Osteoblast (primary cell): ENCODE results near the gene CLIC5. TPM values are rescaled to one million over a fixed set of nuclear protein-coding genes. Genes with fewer than 3 reads are reported as not detected.

Source experiments
- DNase-seq: peaks from one replicate; pipeline ENCODE4 v3.0.0; 2011; ENCODE audit warnings: low spot score, mixed read lengths; ENCODE audit not compliant: insufficient read length; ENCODE audit errors: missing footprints
- H2AFZ ChIP-seq: 2 replicates; pipeline ENCODE4 v1.6.0; 2011; ENCODE audit warnings: mild to moderate bottlenecking, low read length
- H3K27ac ChIP-seq: 2 replicates; pipeline ENCODE4 v1.5.1; 2011; ENCODE audit warnings: mild to moderate bottlenecking, low read depth, low read length, moderate library complexity
- H3K27me3 ChIP-seq: 2 replicates; pipeline ENCODE4 v1.6.0; 2012; ENCODE audit warnings: mild to moderate bottlenecking, control low read depth, inconsistent platforms, low read length, moderate library complexity; ENCODE audit not compliant: insufficient read depth
- H3K36me3 ChIP-seq: 2 replicates; pipeline ENCODE4 v1.5.1; 2011; ENCODE audit warnings: mild to moderate bottlenecking, low read length, control low read depth, moderate library complexity; ENCODE audit not compliant: insufficient read depth
- H3K4me1 ChIP-seq: 2 replicates; pipeline ENCODE4 v1.5.1; 2011; ENCODE audit warnings: mild to moderate bottlenecking, low read length, control low read depth, moderate library complexity; ENCODE audit not compliant: insufficient read depth
- H3K4me2 ChIP-seq: 2 replicates; pipeline ENCODE4 v1.6.0; 2011; ENCODE audit warnings: mild to moderate bottlenecking, low read length; ENCODE audit not compliant: insufficient read depth
- H3K4me3 ChIP-seq: fragments of 200-600 bp; sonication (generic); 3 replicates; pipeline ENCODE4 v1.5.1; 2012; ENCODE audit warnings: mild to moderate bottlenecking, low read length, inconsistent platforms; ENCODE audit not compliant: insufficient read depth
- H3K79me2 ChIP-seq: 2 replicates; pipeline ENCODE4 v1.6.0; 2012; ENCODE audit warnings: mild to moderate bottlenecking, low read length, control low read depth, inconsistent platforms; ENCODE audit not compliant: insufficient read depth
- H3K9me3 ChIP-seq: 2 replicates; pipeline ENCODE4 v1.5.1; 2011; ENCODE audit warnings: low read depth, low read length, control low read depth
- H4K20me1 ChIP-seq: 2 replicates; pipeline ENCODE4 v1.6.0; 2012; ENCODE audit warnings: mild to moderate bottlenecking, low read length, control low read depth; ENCODE audit not compliant: insufficient read depth
- CTCF ChIP-seq: IDR thresholded peaks from 2 replicates; pipeline ENCODE4 v1.5.1; 2011; ENCODE audit warnings: mild to moderate bottlenecking, low read depth, low read length, moderate library complexity; ENCODE audit errors: extremely low read depth
- total RNA-seq: library from RNA; depleted of rRNA; stranded (reverse); fragments of >200 nt; gene quantifications from 2 replicates; pipeline ENCODE4 v1.2.3, GENCODE V29; 2012

CLIC5 gene
- total RNA-seq, 1 donor, result not detected

DNA sequence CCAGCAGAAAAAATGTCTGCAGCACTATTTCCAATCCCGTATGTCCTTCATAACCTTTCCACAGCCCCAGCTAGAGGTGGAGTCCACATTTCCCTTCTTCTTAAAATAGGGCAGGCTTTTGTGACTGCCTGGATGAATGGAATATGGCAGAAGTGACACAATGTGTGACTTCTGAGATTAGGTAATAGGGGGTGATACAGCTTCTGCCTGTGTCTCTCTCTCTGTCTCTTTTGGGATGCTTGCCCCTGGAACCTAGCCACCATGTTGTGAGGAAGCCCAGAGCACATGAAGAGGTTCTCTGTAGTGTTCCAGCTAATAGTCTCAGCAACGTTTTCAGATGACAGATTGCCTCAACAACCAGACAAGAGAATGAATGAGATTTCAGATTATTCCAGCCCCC is 51.4 kb downstream of the CLIC5 start:
- TF ChIP-seq CTCF, result no peak
- H3K36me3 ChIP-seq, result no peaks in the 10 kb centered on the region
- H4K20me1 ChIP-seq, result no peaks in the 10 kb centered on the region
- no peaks in the 10 kb centered on the region for H3K79me2 ChIP-seq
- peaks cover 9% of the 10 kb centered on the region for H3K4me1 ChIP-seq
- no peak for DNase-seq
- no peaks in the 10 kb centered on the region for H3K9me3 ChIP-seq
- no peaks in the 10 kb centered on the region for H3K27me3 ChIP-seq
- H3K4me3 ChIP-seq, result no peak overlapping the region
- H3K4me2 ChIP-seq, result no peak overlapping the region
- no peak overlapping the region for H2AFZ ChIP-seq
- no peak overlapping the region for H3K27ac ChIP-seq

DNA sequence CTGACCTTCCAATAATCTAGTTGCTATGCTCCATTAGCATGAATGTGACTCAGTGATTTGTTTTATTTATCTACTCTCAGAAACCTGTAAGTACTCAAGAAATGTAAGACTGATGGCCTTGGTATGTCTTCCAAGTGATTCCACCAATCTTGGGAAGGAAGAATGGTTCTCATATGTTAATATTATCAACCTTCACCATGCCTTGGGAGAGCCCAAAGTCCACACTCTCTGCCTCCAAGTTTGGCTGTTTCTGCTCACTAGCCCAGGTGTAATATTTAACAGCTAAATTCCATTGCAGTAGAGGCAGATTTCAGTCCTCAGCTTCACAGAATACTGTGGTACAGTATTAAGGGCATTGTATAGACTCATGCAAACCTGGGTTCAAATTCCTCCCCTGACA is 51.8 kb downstream of the CLIC5 start:
- Histone ChIP-seq H3K27ac (no peak overlapping the region), H3K36me3 (no peaks in the 10 kb centered on the region), H3K27me3 (no peaks in the 10 kb centered on the region), H3K4me3 (no peak overlapping the region), H3K4me2 (no peak overlapping the region), H3K79me2 (no peaks in the 10 kb centered on the region), H4K20me1 (no peaks in the 10 kb centered on the region), H3K9me3 (no peaks in the 10 kb centered on the region), H2AFZ (no peak overlapping the region), H3K4me1 (peaks cover 9% of the 10 kb centered on the region)
- no peak for DNase-seq
- no peak for TF ChIP-seq CTCF

GRCh38 chr6:45961125-45961524 is 54.5 kb downstream of the CLIC5 start:
- DNase-seq, result peak; percentile 6
- no peak overlapping the region for H3K4me2 ChIP-seq
- H3K36me3 ChIP-seq, result no peaks in the 10 kb centered on the region
- H4K20me1 ChIP-seq, result no peaks in the 10 kb centered on the region
- no peak overlapping the region for H2AFZ ChIP-seq
- no peak overlapping the region for H3K4me3 ChIP-seq
- H3K27me3 ChIP-seq, result peaks cover 8% of the 10 kb centered on the region
- H3K4me1 ChIP-seq, result peaks cover 7% of the 10 kb centered on the region
- no peak for TF ChIP-seq CTCF
- H3K79me2 ChIP-seq, result no peaks in the 10 kb centered on the region
- H3K27ac ChIP-seq, result no peak overlapping the region
- no peaks in the 10 kb centered on the region for H3K9me3 ChIP-seq

DNA sequence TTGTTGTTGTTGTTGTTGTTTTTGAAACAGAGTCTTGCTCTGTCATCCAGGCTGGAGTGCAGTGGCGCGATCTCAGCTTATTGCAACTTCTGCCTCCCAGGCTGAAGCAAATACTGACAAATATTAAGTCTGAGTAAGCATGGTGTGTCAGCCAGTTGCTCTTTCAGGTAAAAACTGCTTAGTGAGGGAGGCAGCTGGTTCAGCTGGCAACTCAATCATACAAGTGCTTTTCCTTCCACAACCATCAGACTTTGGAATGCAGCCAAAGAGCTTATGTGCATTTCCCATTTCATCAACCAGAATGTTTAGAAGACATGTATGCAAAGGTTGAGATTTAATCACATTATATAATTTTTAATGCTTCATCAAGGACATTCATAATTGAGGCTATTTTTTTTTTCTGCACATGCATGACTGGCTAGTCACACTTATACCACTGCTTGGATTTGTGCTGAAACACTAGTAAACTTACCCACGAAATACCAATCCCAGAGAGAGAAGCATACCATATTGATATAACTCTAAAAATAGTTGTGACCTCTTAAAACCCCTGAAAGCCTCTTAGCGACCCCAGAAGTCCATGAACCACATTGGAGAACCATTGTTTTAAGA is 56.0 kb downstream of the CLIC5 start:
- no peak overlapping the region for H2AFZ ChIP-seq
- H3K4me2 ChIP-seq, result no peak overlapping the region
- no peaks in the 10 kb centered on the region for H3K9me3 ChIP-seq
- no peak overlapping the region for H3K4me3 ChIP-seq
- peaks cover 21% of the 10 kb centered on the region for H3K27me3 ChIP-seq
- no peaks in the 10 kb centered on the region for H3K36me3 ChIP-seq
- no peaks in the 10 kb centered on the region for H4K20me1 ChIP-seq
- no peaks in the 10 kb centered on the region for H3K79me2 ChIP-seq
- H3K27ac ChIP-seq, result no peak overlapping the region
- H3K4me1 ChIP-seq, result no peaks in the 10 kb centered on the region
- DNase-seq, result peak; percentile 14
- TF ChIP-seq CTCF, result no peak
